Tibial nerve (tissue), 4 donors: Measurements from ENCODE around the gene C1orf35. TPM values are rescaled to one million over a fixed set of nuclear protein-coding genes. Genes with fewer than 3 reads are reported as not detected.

Experiments used
- DNase-seq, 2 donors: peaks; one replicate each; pipeline ENCODE4 v3.0.0-alpha.2; 2019; ENCODE audit warnings: low spot score in 2 of 2
- H3K27ac ChIP-seq, 4 donors: fragments of 200-600 bp; sonication (generic) in 3 of 4; one replicate each; pipeline ENCODE4 v1.5.1; 2017 to 2019; ENCODE audit warnings: mild to moderate bottlenecking in 1 of 4
- H3K27me3 ChIP-seq, 2 donors: fragments of 200-600 bp; sonication (generic) in 1 of 2; one replicate each; pipeline versions ENCODE4 v1.5.1 to v1.6.0; 2017 to 2019
- H3K36me3 ChIP-seq, 3 donors: fragments of 200-600 bp; sonication (generic); one replicate each; pipeline ENCODE4 v1.5.1; 2018 to 2019
- H3K4me1 ChIP-seq, 4 donors: fragments of 200-600 bp; sonication (generic) in 3 of 4; one replicate each; pipeline ENCODE4 v1.5.1; 2017 to 2019
- H3K4me3 ChIP-seq, 4 donors: fragments of 200-600 bp; sonication (generic) in 3 of 4; one replicate each; pipeline ENCODE4 v1.5.1; 2017 to 2019; ENCODE audit warnings: mild to moderate bottlenecking in 1 of 4, moderate library complexity in 1 of 4
- H3K9me3 ChIP-seq, 4 donors: fragments of 200-600 bp; sonication (generic) in 3 of 4; one replicate each; pipeline ENCODE4 v1.5.1; 2017 to 2019
- CTCF ChIP-seq, 5 experiments: fragments of 200-600 bp in 3 of 5; fragments of 450-650 bp in 2 of 5; sonication (generic) in 3 of 5; IDR thresholded peaks; one replicate each; pipeline ENCODE4 v1.5.1; 2016 to 2019; ENCODE audit warnings: antibody characterized with exemption in 5 of 5, mild to moderate bottlenecking in 3 of 5, moderate library complexity in 2 of 5
- EP300 ChIP-seq, 2 donors: sonication (generic); formaldehyde crosslinking; IDR thresholded peaks; one replicate each; pipeline ENCODE4 v1.6.1; 2017; ENCODE audit warnings: antibody characterized with exemption in 2 of 2, mild to moderate bottlenecking in 1 of 2
- POLR2A ChIP-seq, 2 donors: fragments of 450-650 bp; IDR thresholded peaks; one replicate each; pipeline ENCODE4 v1.6.1; 2017; ENCODE audit warnings: antibody characterized with exemption in 2 of 2, mild to moderate bottlenecking in 2 of 2, moderate library complexity in 2 of 2
- WGBS, 2 donors: methylation state at CpG; one replicate each; pipeline ENCODE4 v1.1.5; 2018; 5-methylcytosine and 5-hydroxymethylcytosine counted together
- total RNA-seq, 4 donors: library from RNA; depleted of rRNA; stranded (reverse); fragments of >200 nt; gene quantifications; one replicate each; pipeline ENCODE4 v1.1.0, GENCODE V29; 2016

The C1orf35 gene
- total RNA-seq, 4 donors from 2014 or later, result 26.4 to 38.5 (median 27.1) TPM

DNA sequence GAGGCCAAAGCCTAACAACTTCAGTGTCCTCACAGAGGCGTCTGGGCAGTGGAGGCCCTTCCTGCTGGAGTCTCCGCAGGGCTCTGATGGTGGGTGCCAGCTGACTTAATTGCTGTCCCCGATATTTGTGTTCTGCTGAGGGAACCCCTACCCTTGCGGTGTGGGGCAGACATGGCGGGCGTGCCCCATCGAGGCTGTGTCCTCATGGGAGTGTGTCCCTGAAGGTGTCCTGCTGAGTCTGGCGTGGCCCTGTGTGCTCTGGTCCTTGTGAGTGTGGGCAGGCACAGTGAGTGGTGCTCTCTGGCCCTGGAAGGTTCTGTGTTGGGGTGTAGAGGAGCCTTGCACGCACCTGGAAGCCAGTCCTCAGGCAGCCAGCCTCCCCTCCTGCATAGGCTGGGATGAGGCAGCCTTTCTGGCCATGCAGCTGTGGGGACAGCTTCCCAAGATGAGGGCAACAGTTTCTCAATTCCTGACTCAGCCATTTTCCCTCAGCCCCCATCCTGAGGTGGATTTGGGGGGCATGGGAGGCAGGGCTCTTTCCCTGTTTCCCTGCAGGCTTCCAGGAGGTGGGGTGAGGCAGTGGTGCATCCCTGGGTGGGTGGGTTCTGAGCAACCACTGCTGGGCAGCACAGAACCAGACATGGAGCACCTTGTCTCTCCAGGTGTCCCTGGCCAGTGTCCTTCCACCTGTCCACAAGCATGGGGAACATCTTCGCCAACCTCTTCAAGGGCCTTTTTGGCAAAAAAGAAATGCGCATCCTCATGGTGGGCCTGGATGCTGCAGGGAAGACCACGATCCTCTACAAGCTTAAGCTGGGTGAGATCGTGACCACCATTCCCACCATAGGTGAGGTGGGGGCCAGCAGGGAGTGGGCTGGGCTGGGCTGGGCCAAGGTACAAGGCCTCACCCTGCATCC is 6.5 kb downstream of the C1orf35 start:
- WGBS, 2 donors, result 95 to 96% methylated on average over 5 to 13 of the region's 13 CpGs
- DNase-seq, result no peak
- TF ChIP-seq EP300 (IDR thresholded peaks at IDR 0.05) (no peak), CTCF (IDR thresholded peaks at IDR 0.05) (no peak), POLR2A (IDR thresholded peaks at IDR 0.05) (no peak)
- Histone ChIP-seq H3K4me1 (peaks cover 0 to 61% (median 12%) of the 10 kb centered on the region in 4 donors), H3K9me3 (peaks cover 0 to 18% (median 3%) of the 10 kb centered on the region in 4 donors), H3K36me3 (peaks cover 0 to 90% (median 9%) of the 10 kb centered on the region in 3 donors), H3K27ac (no peak overlapping the region), H3K27me3 (no peaks in the 10 kb centered on the region), H3K4me3 (no peak overlapping the region)

- Histone ChIP-seq H3K4me1 (peaks cover 0 to 61% (median 15%) of the 10 kb centered on the region in 4 donors), H3K27ac (no peak overlapping the region), H3K36me3 (peaks cover 0 to 85% (median 9%) of the 10 kb centered on the region in 3 donors), H3K27me3 (no peaks in the 10 kb centered on the region), H3K4me3 (no peak overlapping the region), H3K9me3 (peaks cover 0 to 18% (median 3%) of the 10 kb centered on the region in 4 donors)
- no peak for TF ChIP-seq EP300 (IDR thresholded peaks at IDR 0.05)
- TF ChIP-seq POLR2A (IDR thresholded peaks at IDR 0.05), result no peak
- DNase-seq, result no peak
- 85 to 90% methylated on average over 8 of the region's 8 CpGs for WGBS, 2 donors
These were observed 7.2 kb downstream of the C1orf35 start for GRCh38 chr1:228095938-228096337.

DNA sequence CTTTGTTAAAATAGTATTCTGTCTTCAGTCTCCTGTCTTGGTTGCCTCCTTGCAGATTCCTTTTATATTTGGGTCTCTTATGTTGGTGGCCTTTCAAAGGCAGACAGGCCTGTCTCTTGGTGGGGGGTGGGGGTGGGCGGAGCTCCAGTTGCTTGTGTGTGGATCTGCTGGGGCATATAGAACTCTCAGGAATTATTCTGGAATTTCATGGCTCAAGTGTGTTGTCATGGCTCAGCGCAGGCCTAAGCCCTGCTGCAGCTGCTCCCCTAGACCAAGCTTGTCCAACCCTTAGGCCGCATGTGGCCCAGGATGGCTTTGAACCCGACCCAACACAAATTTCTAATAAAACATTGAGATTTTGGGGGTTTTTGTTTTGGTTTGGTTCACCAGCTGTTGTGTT is 8.0 kb downstream of the C1orf35 start:
- Histone ChIP-seq H3K4me1 (peaks cover 0 to 66% (median 22%) of the 10 kb centered on the region in 4 donors), H3K27me3 (no peaks in the 10 kb centered on the region), H3K9me3 (peaks cover 0 to 18% (median 3%) of the 10 kb centered on the region in 4 donors), H3K36me3 (peaks cover 0 to 77% (median 9%) of the 10 kb centered on the region in 3 donors), H3K27ac (no peak overlapping the region), H3K4me3 (no peak overlapping the region)
- DNase-seq, result no peak
- TF ChIP-seq EP300 (IDR thresholded peaks at IDR 0.05) (no peak), POLR2A (IDR thresholded peaks at IDR 0.05) (no peak), CTCF (IDR thresholded peaks at IDR 0.05) (no peak)
- WGBS, 2 donors, result 98% methylated on average over 4 of the region's 4 CpGs

- Histone ChIP-seq H3K4me1 (peaks cover 0 to 67% (median 28%) of the 10 kb centered on the region in 4 donors), H3K27ac (no peak overlapping the region), H3K36me3 (peaks cover 0 to 71% (median 9%) of the 10 kb centered on the region in 3 donors), H3K9me3 (peaks cover 0 to 18% (median 3%) of the 10 kb centered on the region in 4 donors), H3K27me3 (no peaks in the 10 kb centered on the region), H3K4me3 (no peak overlapping the region)
- TF ChIP-seq CTCF (IDR thresholded peaks at IDR 0.05), result no peak
- TF ChIP-seq POLR2A (IDR thresholded peaks at IDR 0.05), result no peak
- TF ChIP-seq EP300 (IDR thresholded peaks at IDR 0.05), result no peak
- 89 to 93% methylated on average over 13 of the region's 13 CpGs for WGBS, 2 donors
- no peak for DNase-seq
These were observed 8.6 kb downstream of the C1orf35 start for GRCh38 chr1:228094432-228095016.

DNA sequence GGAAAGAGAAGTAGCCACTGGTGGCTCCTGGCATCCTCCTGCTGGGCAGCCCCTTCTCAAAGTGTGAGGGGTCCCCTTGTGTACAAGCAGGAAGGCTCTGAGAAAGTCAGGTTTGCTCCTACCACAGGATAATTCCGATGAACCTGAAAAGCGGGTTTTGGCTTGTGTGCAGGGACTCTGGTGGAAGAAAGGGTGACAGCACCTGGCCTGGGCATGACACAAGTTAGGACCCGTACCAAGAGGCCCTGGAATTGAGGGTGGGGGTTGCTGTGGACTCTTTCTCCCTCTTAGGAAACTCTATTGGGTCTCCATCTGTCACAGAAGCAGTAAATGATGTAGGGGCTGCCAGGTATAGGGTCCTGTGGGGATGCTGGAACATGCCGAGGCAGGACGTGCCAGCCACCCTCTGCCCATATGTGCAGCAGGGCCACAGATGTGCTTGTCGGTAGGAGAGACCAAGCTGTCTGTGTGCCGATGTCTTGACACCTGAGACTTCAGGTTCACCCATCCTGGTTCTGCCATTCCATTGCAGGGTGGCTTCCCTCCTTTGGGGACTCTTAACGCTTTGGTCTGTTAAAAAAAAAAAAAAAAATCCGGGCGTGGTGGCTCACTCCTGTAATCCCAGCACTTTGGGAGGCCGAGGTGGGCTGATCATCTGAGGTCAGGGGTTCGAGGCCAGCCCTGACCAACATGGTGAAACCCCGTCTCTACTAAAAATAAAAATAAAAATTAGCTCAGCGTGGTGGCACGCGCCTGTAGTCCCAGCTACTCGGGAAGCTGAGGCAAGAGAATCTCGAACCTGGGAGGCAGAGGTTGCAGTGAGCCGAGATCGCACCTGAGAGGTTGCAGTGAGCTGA is 9.8 kb downstream of the C1orf35 start:
- peaks cover 0 to 76% (median 40%) of the 10 kb centered on the region in 4 donors for H3K4me1 ChIP-seq
- H3K36me3 ChIP-seq, result peaks cover 0 to 58% (median 3%) of the 10 kb centered on the region in 3 donors
- WGBS, 2 donors, result 95 to 97% methylated on average over 19 to 20 of the region's 20 CpGs
- no peak for TF ChIP-seq CTCF (IDR thresholded peaks at IDR 0.05)
- TF ChIP-seq EP300 (IDR thresholded peaks at IDR 0.05), result no peak
- no peak for TF ChIP-seq POLR2A (IDR thresholded peaks at IDR 0.05)
- no peak overlapping the region for H3K27ac ChIP-seq
- no peak overlapping the region for H3K4me3 ChIP-seq
- H3K9me3 ChIP-seq, result peaks cover 0 to 18% (median 3%) of the 10 kb centered on the region in 4 donors
- H3K27me3 ChIP-seq, result no peaks in the 10 kb centered on the region
- DNase-seq, result no peak
